ENCODE data around the gene TTC39B. TPM values are rescaled to one million over a fixed set of nuclear protein-coding genes. Genes with fewer than 3 reads are reported as not detected.

Gene TTC39B
- total and polyA plus RNA-seq, 2 of the 8 experiments (the other 6 are each of a cell fraction or from before 2014, with no cell fraction given): 1.6 to 10.9 TPM

DNA sequence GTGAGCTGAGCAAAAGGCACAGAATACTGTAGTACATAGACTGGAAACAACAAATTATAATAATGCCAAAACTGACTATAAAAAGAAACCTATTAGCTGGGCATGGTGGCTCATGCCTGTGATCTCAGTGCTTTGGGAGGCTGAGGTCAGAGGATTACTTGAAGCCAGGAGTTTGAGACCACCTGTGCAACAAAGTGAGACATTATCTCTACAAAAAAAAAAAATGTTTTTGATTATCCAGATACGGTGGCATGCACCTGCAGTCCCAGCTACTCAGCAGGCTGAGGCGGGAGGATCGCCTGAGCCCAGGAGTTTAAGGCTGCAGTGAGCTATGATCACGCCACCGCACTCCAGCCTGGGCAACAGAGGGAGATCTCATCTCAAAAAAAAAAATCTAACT, 175.9 kb downstream of the TTC39B start:
- no peak overlapping the region for H4K8ac ChIP-seq (ENCODE audit: extremely low read depth, insufficient read depth, low read length)
- 75% methylated on average over 5 of the region's 5 CpGs; no CpG with 5 or more reads in 1 of the 2 experiments for WGBS, 2 experiments (ENCODE audit: extremely low coverage in 1 of 2, insufficient coverage in 1 of 2, insufficient read length in 1 of 2, insufficient replicate concordance in 2 of 2, low coverage in 1 of 2, low lambda C conversion rate in 2 of 2, missing lambda C conversion rate in 1 of 2)
- no peak overlapping the region for H4K91ac ChIP-seq (replicated peaks; ENCODE audit: insufficient read length, low read length)
- no peak overlapping the region for H3K9ac ChIP-seq (replicated peaks in 1 of 4; ENCODE audit: extremely low read depth in 1 of 4, low read depth in 3 of 4, low read length in 3 of 4)
- H3K4me1 ChIP-seq (replicated peaks in 1 of 4; ENCODE audit: control insufficient read depth in 3 of 4, insufficient read depth in 4 of 4, low read length in 3 of 4): peaks cover 0 to 5% (median 2%) of the 10 kb centered on the region in 4 experiments; a peak in 3 of 7 replicates
- no peaks in the 10 kb centered on the region for H3K79me2 ChIP-seq (ENCODE audit: control insufficient read depth in 1 of 2, insufficient read depth in 2 of 2, low read length in 2 of 2)
- ChIA-PET CTCF (ENCODE audit: partially characterized antibody) (interaction anchor here (0.6 to 6.5 kb wide), 2 partner anchors 28 to 459 kb away, joined by 3 to 93 read pairs; no protein-coding TSS in a partner anchor), POLR2A (ENCODE audit: partially characterized antibody) (no interaction called here)
- H2BK15ac ChIP-seq (ENCODE audit: low read length): no peak overlapping the region
- H4K20me1 ChIP-seq (replicated peaks in 1 of 2; ENCODE audit: control insufficient read depth in 1 of 2, insufficient read depth in 2 of 2, low read length in 2 of 2): no peaks in the 10 kb centered on the region
- no peak for TF ChIP-seq EGR1 (IDR thresholded peaks at IDR 0.05; ENCODE audit: borderline replicate concordance, low read depth, low read length)
- no peak overlapping the region for H2BK12ac ChIP-seq (ENCODE audit: low read depth, low read length)
- no peak overlapping the region for H2BK5ac ChIP-seq (ENCODE audit: low read depth, low read length)
- H3K4ac ChIP-seq (replicated peaks; ENCODE audit: insufficient read length, low read depth, low read length): no peak overlapping the region
- H3K56ac ChIP-seq (replicated peaks; ENCODE audit: insufficient read length, low read depth, low read length): no peak overlapping the region
- H3K27me3 ChIP-seq (replicated peaks in 1 of 4; ENCODE audit: control insufficient read depth in 3 of 4, extremely low read depth in 1 of 4, insufficient read depth in 3 of 4, low read length in 3 of 4): no peaks in the 10 kb centered on the region
- H3K4me2 ChIP-seq (ENCODE audit: insufficient read depth in 1 of 2, low read depth in 2 of 2, low read length in 2 of 2): no peak overlapping the region
- H3K4me3 ChIP-seq (ENCODE audit: extremely low read depth in 1 of 4, insufficient read depth in 2 of 4, low read depth in 3 of 4, low read length in 4 of 4): no peak overlapping the region
- H2AK5ac ChIP-seq (ENCODE audit: low read depth, low read length): no peak overlapping the region
- no peak overlapping the region for H2BK20ac ChIP-seq (ENCODE audit: low read length)
- no peak for DNase-seq (ENCODE audit: low read depth in 1 of 2, low spot score in 2 of 2)
- H3K9me3 ChIP-seq (ENCODE audit: insufficient read depth in 2 of 2, low read depth in 1 of 2, low read length in 1 of 2): no peaks in the 10 kb centered on the region
- FAIRE-seq: no peak
- no peak overlapping the region for H2AFZ ChIP-seq (ENCODE audit: low read length)
- no peak overlapping the region for H4K5ac ChIP-seq (ENCODE audit: insufficient read length, low read depth, low read length)
- H3K27ac ChIP-seq (ENCODE audit: low read depth, low read length): no peak overlapping the region
- H2BK120ac ChIP-seq (replicated peaks; ENCODE audit: low read depth, low read length): no peak overlapping the region
- H3K23ac ChIP-seq (ENCODE audit: insufficient read length): no peak overlapping the region
- no peaks in the 10 kb centered on the region for H3K23me2 ChIP-seq (ENCODE audit: low read depth, low read length)
- H3K36me3 ChIP-seq (ENCODE audit: control insufficient read depth in 2 of 4, insufficient read depth in 4 of 4, low read length in 3 of 4): no peaks in the 10 kb centered on the region
- no peaks in the 10 kb centered on the region for H3K79me1 ChIP-seq (ENCODE audit: low read depth, low read length)
- no peak overlapping the region for H3K18ac ChIP-seq (ENCODE audit: extremely low read depth, low read length)
- H3K14ac ChIP-seq (ENCODE audit: insufficient read length): no peak overlapping the region

All from H1 (cell line).